CD4-positive, alpha-beta T cell treated with Interleukin-6 at 100 ng/mL for 8 hours (primary cell): ENCODE results near the gene SUSD1.

Source experiments
- DNase-seq: peaks from one replicate; pipeline ENCODE4 v3.0.0-alpha.2; 2020; ENCODE audit warnings: mixed read lengths, low spot score

Gene SUSD1

GRCh38 chr9:112041536-112042243, 133.4 kb downstream of the SUSD1 start:
- DNase-seq = no peak

DNA sequence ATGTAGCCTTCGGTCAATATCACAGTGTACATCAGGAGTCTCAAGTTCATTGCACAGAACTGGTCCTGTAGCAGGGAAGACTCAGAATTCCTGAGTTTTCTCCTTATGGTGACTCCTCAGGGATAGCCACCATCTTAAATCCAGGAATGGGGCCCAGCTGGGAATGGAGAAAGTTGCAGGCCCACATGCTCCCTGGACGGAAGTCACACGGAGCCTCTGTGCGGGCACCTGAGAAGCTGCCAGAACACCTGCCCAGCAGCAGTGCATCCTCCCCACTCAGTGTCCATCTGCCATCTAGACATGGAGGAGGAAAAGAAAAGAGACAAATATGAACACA, 133.9 kb downstream of the SUSD1 start:
- DNase-seq = no peak

- no peak for DNase-seq
Measured at GRCh38 chr9:112038017-112038408, 137.1 kb downstream of the SUSD1 start.

- DNase-seq = peak; percentile 83
Measured at GRCh38 chr9:112037281-112038016, 137.6 kb downstream of the SUSD1 start.

- no peak for DNase-seq
Measured at GRCh38 chr9:112035166-112035826, 139.8 kb downstream of the SUSD1 start.

GRCh38 chr9:112034216-112034611, 140.9 kb downstream of the SUSD1 start:
- DNase-seq = no peak

DNA sequence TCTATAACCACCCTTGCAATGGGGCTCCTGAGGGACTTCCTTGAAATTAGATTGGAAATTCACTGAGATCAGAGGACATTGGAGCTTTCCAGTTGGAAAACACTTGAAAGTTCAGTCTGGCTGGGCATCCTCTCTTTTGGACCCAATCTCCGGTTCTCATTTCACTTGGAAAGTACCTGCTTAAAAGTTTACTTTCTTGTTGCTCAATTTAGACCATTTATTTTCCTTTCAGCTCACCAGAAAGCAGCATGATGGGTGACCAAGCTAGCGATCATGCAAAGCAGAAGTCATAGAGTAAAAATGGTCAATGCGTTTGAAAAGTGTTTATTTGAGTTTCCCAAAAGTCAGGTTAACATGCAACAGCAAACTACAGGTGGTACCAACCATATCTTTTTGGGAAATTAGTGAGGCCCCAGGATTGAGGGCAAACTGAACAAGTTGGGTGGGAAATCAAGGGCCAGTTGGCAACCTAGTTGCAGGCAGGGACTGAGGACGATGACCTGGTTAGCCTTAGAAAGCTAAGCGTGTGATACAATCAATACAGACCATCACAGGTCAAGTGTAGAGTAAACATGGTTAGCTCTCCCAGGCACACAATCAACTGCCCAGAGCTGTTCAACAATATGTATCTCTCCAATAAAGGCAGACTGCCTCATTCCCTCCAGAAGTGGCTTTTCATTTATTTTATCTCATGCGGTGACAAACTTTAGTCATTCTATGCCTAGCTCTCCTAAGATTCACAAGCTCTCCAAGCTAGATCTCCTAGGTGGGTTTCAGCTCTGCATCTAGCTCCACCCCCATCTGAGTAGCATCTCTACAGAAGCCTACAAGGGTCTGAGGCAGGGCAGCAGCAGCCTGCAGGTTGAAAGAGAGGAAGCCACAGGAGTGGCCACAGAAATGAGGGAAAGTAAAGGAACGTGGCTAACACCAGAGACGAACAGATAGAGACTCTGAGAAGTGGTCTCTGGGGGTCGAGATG, 141.6 kb downstream of the SUSD1 start:
- no peak for DNase-seq

- DNase-seq = no peak
Measured at GRCh38 chr9:112032743-112033142, 142.4 kb downstream of the SUSD1 start.

DNA sequence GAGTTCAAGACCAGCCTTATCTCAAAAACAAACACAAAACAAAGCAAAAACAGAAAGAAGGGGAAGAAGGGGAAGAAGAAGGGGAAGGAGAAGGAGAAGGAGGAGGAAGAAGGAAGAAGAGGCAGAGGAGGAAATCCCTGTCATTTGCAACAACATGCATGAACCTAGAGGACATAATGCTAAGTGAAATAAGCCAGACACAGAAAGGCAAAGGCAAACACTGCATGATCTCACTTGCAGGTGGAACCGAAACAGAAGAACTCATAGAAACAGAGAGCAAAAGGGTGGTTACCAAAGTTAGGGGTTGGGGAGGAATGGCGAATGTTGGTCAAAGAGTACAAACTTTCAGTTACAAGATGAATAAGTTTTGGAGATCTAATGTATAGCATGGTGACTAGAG, 143.1 kb downstream of the SUSD1 start:
- DNase-seq = no peak

DNA sequence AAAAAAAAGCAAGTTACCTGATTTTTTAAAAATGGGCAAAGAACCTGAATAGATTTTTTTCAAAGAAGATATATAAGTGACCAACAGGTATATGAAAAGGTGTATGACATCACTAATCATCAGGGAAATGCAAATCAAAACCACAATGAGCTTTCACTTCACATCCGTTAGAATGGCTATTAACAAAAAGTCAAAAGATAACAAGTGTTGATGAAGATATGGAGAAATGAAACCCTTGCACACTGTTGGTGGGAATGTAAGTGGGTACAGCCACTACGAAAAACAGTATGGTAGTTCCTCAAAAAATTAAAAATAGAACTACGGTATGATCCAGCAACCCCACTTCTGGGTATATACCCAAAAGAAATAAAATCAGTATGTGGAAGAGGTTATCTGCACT, 143.7 kb downstream of the SUSD1 start:
- DNase-seq = no peak

DNA sequence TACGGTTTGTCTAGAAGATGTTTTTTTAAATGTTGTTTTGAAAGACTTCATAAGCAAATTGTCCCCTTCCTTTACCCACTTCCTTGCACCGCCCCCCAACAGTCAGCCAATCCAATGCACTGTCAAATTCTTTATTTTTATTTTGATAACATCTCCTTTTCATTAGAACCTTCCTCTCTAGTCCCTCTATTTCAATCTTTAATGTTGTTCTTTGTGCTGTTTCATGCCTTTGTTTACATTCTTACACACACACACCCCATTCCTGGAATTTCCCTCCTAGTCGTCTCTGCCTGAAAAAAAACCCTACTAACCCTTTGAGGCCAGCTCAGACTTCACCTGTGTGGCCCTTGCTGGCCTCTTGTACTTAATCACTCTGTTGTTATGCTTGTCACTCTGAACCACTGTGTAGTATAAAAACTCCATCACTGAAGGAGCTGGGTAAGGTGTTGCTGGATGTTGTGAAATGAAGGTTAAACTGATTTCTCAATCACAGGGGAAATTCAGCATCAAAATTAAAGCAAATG, 145.1 kb downstream of the SUSD1 start:
- no peak for DNase-seq

DNA sequence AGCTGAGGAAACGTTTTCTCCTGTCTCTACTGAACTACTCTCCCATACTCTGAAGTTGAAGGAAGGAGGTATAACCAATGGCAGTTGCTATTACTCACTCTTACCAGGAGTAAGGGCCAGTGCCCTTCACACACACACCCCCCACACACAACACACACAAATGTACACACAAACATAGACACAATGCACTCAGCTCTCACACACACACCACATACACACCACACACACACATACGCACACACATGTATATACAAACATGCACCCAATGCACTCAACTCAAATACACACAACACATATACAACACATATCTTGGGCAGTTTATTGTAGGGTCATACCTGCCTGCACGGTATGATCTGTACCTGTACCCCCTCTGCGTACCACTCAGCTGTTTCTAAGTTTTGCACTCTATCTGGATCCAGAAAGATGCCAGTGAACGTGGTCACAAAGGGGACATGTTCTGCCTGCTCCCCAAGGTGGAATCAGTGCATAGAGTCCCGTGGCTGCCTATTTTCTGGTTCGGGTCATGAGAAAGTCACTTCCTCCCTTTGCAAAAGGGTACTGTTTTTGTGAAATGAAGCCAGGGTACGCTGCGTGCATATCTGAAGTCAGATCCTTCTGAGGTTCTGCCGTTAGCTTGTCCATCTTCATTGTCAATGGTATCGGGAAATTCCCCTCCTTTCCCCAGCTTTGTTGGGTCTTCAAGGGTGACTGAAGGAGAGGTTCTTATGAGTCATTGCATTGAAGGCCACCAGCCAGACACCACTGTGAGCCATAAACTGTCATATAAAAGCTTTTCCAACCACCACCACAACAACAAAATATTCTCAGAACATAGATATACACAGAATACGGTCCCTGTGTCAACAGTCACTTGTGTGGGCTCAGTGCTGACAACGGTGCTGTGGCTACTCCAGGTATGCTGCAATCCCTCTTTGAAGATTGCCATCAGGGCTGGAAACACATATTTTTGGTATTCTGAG, 146.6 kb downstream of the SUSD1 start:
- DNase-seq = peak; percentile 12

DNA sequence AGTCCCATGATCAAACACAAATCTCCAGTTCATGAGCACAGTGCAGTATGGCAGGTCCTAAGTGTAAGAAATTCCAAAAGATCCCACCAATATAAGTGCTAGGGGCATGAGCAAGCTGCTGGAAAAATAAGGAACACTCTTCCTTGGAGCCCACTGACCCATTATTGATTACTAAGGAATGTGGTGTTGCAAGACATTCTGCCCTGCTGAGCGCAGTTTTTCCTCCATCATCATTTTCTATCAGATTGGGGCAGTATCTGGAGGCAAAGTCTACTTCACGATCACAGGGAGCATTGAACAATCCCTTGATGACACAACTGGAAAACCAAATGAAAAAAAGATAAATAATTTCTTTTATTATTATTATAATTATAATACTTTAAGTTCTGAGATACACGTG, 149.2 kb downstream of the SUSD1 start:
- DNase-seq = no peak

DNA sequence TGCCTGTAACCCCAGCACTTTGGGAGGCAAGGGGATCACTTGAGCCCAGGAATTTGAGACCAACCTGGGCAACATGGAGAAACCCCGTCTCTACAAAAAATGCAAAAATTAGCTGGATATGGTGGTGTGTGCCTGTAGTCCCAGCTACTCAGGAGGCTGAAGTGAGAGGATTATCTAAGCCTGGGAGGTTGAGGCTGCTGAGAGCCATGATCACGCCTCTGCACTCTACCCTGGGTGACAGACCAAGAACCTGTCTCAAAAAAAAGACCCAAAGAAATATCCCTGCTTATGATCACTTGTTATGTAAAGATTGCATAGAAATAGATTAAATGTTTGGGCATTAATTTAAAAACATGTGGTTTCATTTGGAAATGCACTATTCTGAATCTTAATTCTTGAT, 153.4 kb downstream of the SUSD1 start:
- no peak for DNase-seq

- no peak for DNase-seq
Measured at GRCh38 chr9:112020680-112021596, 154.2 kb downstream of the SUSD1 start.

GRCh38 chr9:112017878-112018277, 157.2 kb downstream of the SUSD1 start:
- no peak for DNase-seq

DNA sequence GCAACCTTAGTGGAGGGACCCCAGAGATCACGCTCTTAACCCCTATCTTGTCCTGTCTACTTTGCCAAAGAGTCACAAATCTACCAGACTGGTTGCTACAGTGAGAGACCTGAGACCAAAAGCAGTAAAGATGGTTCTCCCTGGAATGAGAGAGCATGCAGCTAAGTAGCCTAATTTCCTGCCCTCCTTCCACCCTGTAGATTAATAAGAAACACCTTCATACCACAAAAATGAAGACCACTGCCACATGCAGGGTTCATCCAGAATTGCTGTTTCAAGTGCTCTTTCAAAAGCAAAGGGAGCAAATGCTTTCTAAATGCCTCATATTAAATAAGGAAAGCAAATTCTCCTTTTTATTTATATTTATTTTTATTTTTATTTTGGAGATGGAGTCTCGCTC, 159.4 kb downstream of the SUSD1 start:
- DNase-seq = no peak

DNA sequence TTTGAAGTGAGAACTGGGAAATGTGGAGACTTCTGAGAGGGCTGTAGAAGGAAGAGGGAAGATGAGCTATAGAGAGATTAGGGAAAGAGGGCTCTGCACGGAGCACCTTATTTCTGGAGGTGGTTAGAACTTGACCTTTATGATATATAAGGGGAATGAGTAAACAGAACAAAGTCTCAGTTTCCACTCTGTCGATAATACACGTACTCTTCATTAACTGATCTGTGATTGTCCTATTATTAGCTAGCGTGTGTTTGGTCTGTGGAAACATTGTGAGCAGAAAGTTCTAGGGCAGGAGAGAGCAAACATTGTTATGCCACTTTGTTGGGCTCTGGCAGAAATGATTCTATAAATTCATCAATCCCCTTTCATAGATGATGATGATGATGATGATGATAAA, 159.9 kb downstream of the SUSD1 start:
- DNase-seq = no peak

DNA sequence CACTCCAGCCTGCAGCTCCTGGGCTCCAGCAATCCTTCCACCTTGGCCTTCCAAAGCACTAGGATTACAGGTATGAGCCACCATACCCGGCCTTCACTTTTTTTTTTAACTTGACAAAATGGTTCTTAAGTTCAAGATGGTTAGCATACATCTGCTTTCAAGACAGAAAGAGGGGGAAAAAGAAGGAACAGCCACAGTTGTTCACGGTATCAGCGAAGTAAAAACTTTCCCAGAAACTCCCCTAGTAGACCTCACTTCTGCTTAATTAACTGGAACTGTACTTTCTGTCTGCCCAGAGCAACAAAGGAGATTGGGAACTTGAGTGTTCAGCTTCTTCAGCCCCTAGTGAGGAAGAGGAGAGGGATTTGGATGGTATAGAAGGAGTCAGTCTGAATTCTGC, 161.8 kb downstream of the SUSD1 start:
- DNase-seq = no peak
